HEK293 (cell line): Measurements from ENCODE around the gene SPATA6L.

ENCODE experiments used
- CTCF ChIA-PET: fragments of 350-600 bp; formaldehyde crosslinking; extraction: SDS; loops from one replicate; lab custom pipeline; 2021; ENCODE audit warnings: antibody characterized with exemption; lab: Yijun Ruan, JAX
- POLR2A ChIA-PET: fragments of 300-600 bp; formaldehyde crosslinking; extraction: SDS; loops from one replicate; lab custom pipeline; 2020; ENCODE audit warnings: antibody characterized with exemption, inconsistent platforms; lab: Yijun Ruan, JAX
- H3K27ac ChIP-seq: fragments of 200-500 bp; sonication (Bioruptor generic); 2 replicates; pipeline ENCODE4 v1.5.1; 2014; ENCODE audit warnings: low read depth, low read length, control low read depth, inconsistent platforms; ENCODE audit errors: extremely low read depth
- H3K36me3 ChIP-seq, 2 experiments: fragments of 200-500 bp in 1 of 2; sonication (Bioruptor generic) in 1 of 2; 1 replicate in 1 of 2; 2 replicates in 1 of 2; pipeline ENCODE4 v1.5.1; 2014 to 2017; ENCODE audit warnings: inconsistent platforms in 2 of 2, low read length in 2 of 2; ENCODE audit not compliant: control insufficient read depth in 2 of 2, insufficient read depth in 1 of 2
- H3K4me1 ChIP-seq: fragments of 200-500 bp; sonication (Bioruptor generic); 2 replicates; pipeline ENCODE4 v1.5.1; 2014; ENCODE audit warnings: mild to moderate bottlenecking, low read length, inconsistent platforms; ENCODE audit not compliant: control insufficient read depth, insufficient read depth
- H3K4me3 ChIP-seq: 2 replicates; pipeline ENCODE4 v1.5.1; 2011; ENCODE audit warnings: low read depth, mild to moderate bottlenecking, control low read depth, low read length, moderate library complexity
- H3K9me3 ChIP-seq: fragments of 200-500 bp; sonication (Bioruptor generic); 2 replicates; pipeline ENCODE4 v1.5.1; 2014; ENCODE audit warnings: low read depth, low read length, inconsistent platforms; ENCODE audit not compliant: control insufficient read depth, insufficient read depth
- FEZF1 ChIP-seq: fragments of 450-650 bp; formaldehyde crosslinking; IDR thresholded peaks from 2 replicates; pipeline ENCODE4 v1.5.1; 2016; ENCODE audit warnings: missing biosample characterization, missing genetic modification characterization
- GLI2 ChIP-seq: fragments of 450-650 bp; formaldehyde crosslinking; IDR thresholded peaks from 2 replicates; pipeline ENCODE4; 2017; ENCODE audit warnings: missing biosample characterization, missing genetic modification characterization, low read depth, borderline replicate concordance
- HOXA7 ChIP-seq: sonication (generic); formaldehyde crosslinking; IDR thresholded peaks from 2 replicates; pipeline ENCODE4 v1.8.1; 2022; ENCODE audit warnings: missing genetic modification reagents, borderline replicate concordance
- KLF10 ChIP-seq: fragments of 450-650 bp; IDR thresholded peaks from 2 replicates; pipeline ENCODE4 v1.5.1; 2018; ENCODE audit warnings: missing biosample characterization, mild to moderate bottlenecking, missing genetic modification characterization
- SP2 ChIP-seq: fragments of 450-650 bp; formaldehyde crosslinking; IDR thresholded peaks from 2 replicates; pipeline ENCODE4 v1.5.1; 2016; ENCODE audit warnings: missing biosample characterization, missing genetic modification characterization
- TRIM28 ChIP-seq: IDR thresholded peaks from 2 replicates; pipeline ENCODE4 v1.6.1; 2011; ENCODE audit warnings: low read length, control low read depth, borderline replicate concordance
- ZBTB10 ChIP-seq: fragments of 450-650 bp; formaldehyde crosslinking; IDR thresholded peaks from 2 replicates; pipeline ENCODE4 v1.5.1; 2016; ENCODE audit warnings: missing biosample characterization, missing genetic modification characterization
- ZBTB21 ChIP-seq: fragments of 450-650 bp; formaldehyde crosslinking; IDR thresholded peaks from 2 replicates; pipeline ENCODE4 v1.5.1; 2017; ENCODE audit warnings: missing biosample characterization, missing genetic modification characterization
- ZBTB7A ChIP-seq: fragments of 450-650 bp; formaldehyde crosslinking; IDR thresholded peaks from 2 replicates; pipeline ENCODE4 v1.5.1; 2016; ENCODE audit warnings: low read depth, missing biosample characterization, missing genetic modification characterization
- ZNF184 ChIP-seq: fragments of 450-650 bp; IDR thresholded peaks from 2 replicates; pipeline ENCODE4 v1.5.1; 2018; ENCODE audit warnings: missing biosample characterization, mild to moderate bottlenecking, missing genetic modification characterization
- ZNF2 ChIP-seq: fragments of 450-650 bp; formaldehyde crosslinking; IDR thresholded peaks from 2 replicates; pipeline ENCODE4 v1.5.1; 2016; ENCODE audit warnings: missing biosample characterization, missing genetic modification characterization
- ZNF23 ChIP-seq: fragments of 450-650 bp; formaldehyde crosslinking; IDR thresholded peaks from 2 replicates; pipeline ENCODE4 v1.5.1; 2016; ENCODE audit warnings: missing biosample characterization, missing genetic modification characterization, borderline replicate concordance
- ZNF274 ChIP-seq, 2 experiments: fragments of 200-500 bp in 1 of 2; fragments of 450-650 bp in 1 of 2; sonication (Bioruptor generic) in 1 of 2; formaldehyde crosslinking in 1 of 2; IDR thresholded peaks; 2 replicates each; pipeline versions ENCODE4 v1.5.1 to v1.6.1; 2014 to 2016; ENCODE audit warnings: borderline replicate concordance in 1 of 2, inconsistent platforms in 1 of 2, low read length in 1 of 2, missing biosample characterization in 1 of 2, missing genetic modification characterization in 1 of 2
- ZNF324 ChIP-seq: fragments of 450-650 bp; formaldehyde crosslinking; IDR thresholded peaks from 2 replicates; pipeline ENCODE4 v1.5.1; 2016; ENCODE audit warnings: missing biosample characterization, missing genetic modification characterization
- ZNF391 ChIP-seq: fragments of 450-650 bp; formaldehyde crosslinking; IDR thresholded peaks from 2 replicates; pipeline ENCODE4 v1.5.1; 2016; ENCODE audit warnings: low read depth, missing biosample characterization, missing genetic modification characterization, borderline replicate concordance
- ZNF404 ChIP-seq: fragments of 450-650 bp; formaldehyde crosslinking; IDR thresholded peaks from 2 replicates; pipeline ENCODE4 v1.5.1; 2017; ENCODE audit warnings: missing biosample characterization, missing genetic modification characterization
- ZNF514 ChIP-seq: fragments of 450-650 bp; formaldehyde crosslinking; IDR thresholded peaks from 2 replicates; pipeline ENCODE4 v1.5.1; 2016; ENCODE audit warnings: missing biosample characterization, missing genetic modification characterization
- ZNF521 ChIP-seq: fragments of 450-650 bp; formaldehyde crosslinking; IDR thresholded peaks from 2 replicates; pipeline ENCODE4 v1.5.1; 2017; ENCODE audit warnings: missing biosample characterization, mild to moderate bottlenecking, missing genetic modification characterization
- ZNF555 ChIP-seq: fragments of 450-650 bp; formaldehyde crosslinking; conservative IDR thresholded peaks from 2 replicates; pipeline ENCODE4 v1.5.1; 2017; ENCODE audit warnings: missing biosample characterization, mild to moderate bottlenecking, missing genetic modification characterization, inconsistent platforms
- ZNF585B ChIP-seq: fragments of 450-650 bp; formaldehyde crosslinking; IDR thresholded peaks from 2 replicates; pipeline ENCODE4 v1.5.1; 2016; ENCODE audit warnings: missing biosample characterization, missing genetic modification characterization
- ZNF654 ChIP-seq: fragments of 450-650 bp; formaldehyde crosslinking; IDR thresholded peaks from 2 replicates; pipeline ENCODE4 v1.5.1; 2016; ENCODE audit warnings: low read depth, missing biosample characterization, missing genetic modification characterization
- ZSCAN23 ChIP-seq: fragments of 450-650 bp; formaldehyde crosslinking; IDR thresholded peaks from 2 replicates; pipeline ENCODE4 v1.5.1; 2016; ENCODE audit warnings: missing biosample characterization, missing genetic modification characterization
- TF ChIP-seq, protein P1 (sequence below): fragments of 450-650 bp; formaldehyde crosslinking; IDR thresholded peaks from 2 replicates; pipeline ENCODE4 v1.5.1; 2017; ENCODE audit warnings: missing biosample characterization, missing genetic modification characterization
- TF ChIP-seq, protein P2 (sequence below): fragments of 450-650 bp; formaldehyde crosslinking; IDR thresholded peaks from 2 replicates; pipeline ENCODE4 v1.5.1; 2016; ENCODE audit warnings: missing biosample characterization, missing genetic modification characterization
- TF ChIP-seq, protein P3 (sequence below): fragments of 450-650 bp; formaldehyde crosslinking; IDR thresholded peaks from 2 replicates; pipeline ENCODE4 v1.5.1; 2016; ENCODE audit warnings: missing biosample characterization, missing genetic modification characterization
- TF ChIP-seq, protein P4 (sequence below): fragments of 450-650 bp; formaldehyde crosslinking; IDR thresholded peaks from 2 replicates; pipeline ENCODE4 v1.5.1; 2016; ENCODE audit warnings: missing biosample characterization, missing genetic modification characterization, borderline replicate concordance

SPATA6L gene

DNA sequence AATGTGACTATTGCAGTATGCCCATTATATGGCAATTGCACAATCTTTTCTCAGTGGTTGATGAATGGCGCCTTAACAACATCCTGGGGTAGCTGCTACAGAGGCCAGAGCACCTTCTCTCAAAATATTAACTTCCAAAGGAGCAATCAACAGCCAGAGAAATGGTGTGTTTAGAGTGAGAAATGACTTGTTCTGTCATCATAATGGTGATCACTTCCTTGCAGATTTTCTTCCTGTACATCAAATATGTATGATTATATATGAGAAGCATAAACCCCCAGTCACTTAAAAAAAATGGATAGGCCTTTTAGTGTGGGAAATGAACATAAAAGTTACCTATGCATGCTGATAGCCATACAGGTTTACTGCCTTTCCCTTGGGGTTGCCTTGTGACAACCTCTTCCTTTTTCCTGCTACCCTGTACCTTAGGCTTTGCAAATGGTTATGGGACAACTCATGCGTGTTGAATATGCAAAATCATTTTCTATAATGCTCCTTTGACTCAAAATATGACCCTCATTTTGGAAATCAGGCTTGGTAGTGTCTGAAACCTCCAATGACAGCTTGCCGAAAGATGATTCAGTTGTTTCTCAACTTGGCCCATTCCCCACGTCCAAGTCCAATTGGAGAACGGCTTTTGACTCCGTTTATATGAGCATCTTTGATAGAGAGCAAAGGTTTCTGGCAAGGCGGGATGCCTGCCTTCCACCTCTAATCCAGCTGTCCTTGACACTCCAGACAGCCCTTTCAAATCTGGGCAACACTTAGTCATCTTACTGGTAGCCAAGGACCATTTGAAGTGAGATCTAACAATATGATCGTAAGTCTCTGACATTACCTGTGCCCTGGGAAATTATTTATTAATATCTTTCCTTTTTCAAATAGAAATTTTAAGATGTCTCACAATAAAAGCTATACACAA lies 106.8 kb downstream of the SPATA6L start:
- ChIA-PET CTCF (interaction anchor here (1.1 to 1.5 kb wide), 2 partner anchors 44 to 45 kb away, joined by 3 to 6 read pairs; no protein-coding TSS in a partner anchor), POLR2A (interaction anchor here (0.6 kb wide), 1 partner anchor 163 kb away, joined by 4 read pairs; no protein-coding TSS in a partner anchor)
- H3K4me3 ChIP-seq: no peak overlapping the region

GRCh38 chr9:4558371-4558998 lies 107.8 kb downstream of the SPATA6L start:
- no peaks in the 10 kb centered on the region for H3K36me3 ChIP-seq
- H3K4me1 ChIP-seq: peaks cover 14% of the 10 kb centered on the region
- CTCF ChIA-PET: no interaction called here
- H3K4me3 ChIP-seq: no peak overlapping the region
- no peaks in the 10 kb centered on the region for H3K9me3 ChIP-seq
- POLR2A ChIA-PET: interaction anchor here (0.6 kb wide), 1 partner anchor 162 kb away, joined by 4 read pairs; no protein-coding TSS in a partner anchor
- no peak overlapping the region for H3K27ac ChIP-seq
- no peak for TF ChIP-seq ZNF555
- TF ChIP-seq, protein P1, sequence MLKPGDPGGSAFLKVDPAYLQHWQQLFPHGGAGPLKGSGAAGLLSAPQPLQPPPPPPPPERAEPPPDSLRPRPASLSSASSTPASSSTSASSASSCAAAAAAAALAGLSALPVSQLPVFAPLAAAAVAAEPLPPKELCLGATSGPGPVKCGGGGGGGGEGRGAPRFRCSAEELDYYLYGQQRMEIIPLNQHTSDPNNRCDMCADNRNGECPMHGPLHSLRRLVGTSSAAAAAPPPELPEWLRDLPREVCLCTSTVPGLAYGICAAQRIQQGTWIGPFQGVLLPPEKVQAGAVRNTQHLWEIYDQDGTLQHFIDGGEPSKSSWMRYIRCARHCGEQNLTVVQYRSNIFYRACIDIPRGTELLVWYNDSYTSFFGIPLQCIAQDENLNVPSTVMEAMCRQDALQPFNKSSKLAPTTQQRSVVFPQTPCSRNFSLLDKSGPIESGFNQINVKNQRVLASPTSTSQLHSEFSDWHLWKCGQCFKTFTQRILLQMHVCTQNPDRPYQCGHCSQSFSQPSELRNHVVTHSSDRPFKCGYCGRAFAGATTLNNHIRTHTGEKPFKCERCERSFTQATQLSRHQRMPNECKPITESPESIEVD (tag by site-specific recombination): no peak
- TF ChIP-seq, protein P2, sequence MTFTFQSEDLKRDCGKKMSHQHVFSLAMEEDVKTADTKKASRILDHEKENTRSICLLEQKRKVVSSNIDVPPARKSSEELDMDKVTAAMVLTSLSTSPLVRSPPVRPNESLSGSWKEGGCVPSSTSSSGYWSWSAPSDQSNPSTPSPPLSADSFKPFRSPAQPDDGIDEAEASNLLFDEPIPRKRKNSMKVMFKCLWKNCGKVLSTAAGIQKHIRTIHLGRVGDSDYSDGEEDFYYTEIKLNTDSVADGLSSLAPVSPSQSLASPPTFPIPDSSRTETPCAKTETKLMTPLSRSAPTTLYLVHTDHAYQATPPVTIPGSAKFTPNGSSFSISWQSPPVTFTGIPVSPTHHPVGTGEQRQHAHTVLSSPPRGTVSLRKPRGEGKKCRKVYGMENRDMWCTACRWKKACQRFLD (tag by site-specific recombination): no peak
- TF ChIP-seq ZBTB7A (tag by site-specific recombination): no peak
- TF ChIP-seq ZSCAN23 (tag by site-specific recombination): no peak
- TF ChIP-seq FEZF1 (tag by site-specific recombination): no peak
- TF ChIP-seq, protein P3, sequence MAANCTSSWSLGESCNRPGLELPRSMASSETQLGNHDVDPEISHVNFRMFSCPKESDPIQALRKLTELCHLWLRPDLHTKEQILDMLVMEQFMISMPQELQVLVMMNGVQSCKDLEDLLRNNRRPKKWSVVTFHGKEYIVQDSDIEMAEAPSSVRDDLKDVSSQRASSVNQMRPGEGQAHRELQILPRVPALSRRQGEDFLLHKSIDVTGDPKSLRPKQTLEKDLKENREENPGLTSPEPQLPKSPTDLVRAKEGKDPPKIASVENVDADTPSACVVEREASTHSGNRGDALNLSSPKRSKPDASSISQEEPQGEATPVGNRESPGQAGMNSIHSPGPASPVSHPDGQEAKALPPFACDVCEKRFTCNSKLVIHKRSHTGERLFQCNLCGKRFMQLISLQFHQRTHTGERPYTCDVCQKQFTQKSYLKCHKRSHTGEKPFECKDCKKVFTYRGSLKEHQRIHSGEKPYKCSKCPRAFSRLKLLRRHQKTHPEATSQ (tag by site-specific recombination): no peak
- no peak for TF ChIP-seq ZNF585B (tag by site-specific recombination)
- no peak for TF ChIP-seq ZNF184
- no peak for TF ChIP-seq ZNF654 (tag by site-specific recombination)
- no peak for TF ChIP-seq SP2 (tag by site-specific recombination)
- TF ChIP-seq, protein P4, sequence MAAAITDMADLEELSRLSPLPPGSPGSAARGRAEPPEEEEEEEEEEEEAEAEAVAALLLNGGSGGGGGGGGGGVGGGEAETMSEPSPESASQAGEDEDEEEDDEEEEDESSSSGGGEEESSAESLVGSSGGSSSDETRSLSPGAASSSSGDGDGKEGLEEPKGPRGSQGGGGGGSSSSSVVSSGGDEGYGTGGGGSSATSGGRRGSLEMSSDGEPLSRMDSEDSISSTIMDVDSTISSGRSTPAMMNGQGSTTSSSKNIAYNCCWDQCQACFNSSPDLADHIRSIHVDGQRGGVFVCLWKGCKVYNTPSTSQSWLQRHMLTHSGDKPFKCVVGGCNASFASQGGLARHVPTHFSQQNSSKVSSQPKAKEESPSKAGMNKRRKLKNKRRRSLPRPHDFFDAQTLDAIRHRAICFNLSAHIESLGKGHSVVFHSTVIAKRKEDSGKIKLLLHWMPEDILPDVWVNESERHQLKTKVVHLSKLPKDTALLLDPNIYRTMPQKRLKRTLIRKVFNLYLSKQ: no peak
- TF ChIP-seq TRIM28: no peak
- no peak for TF ChIP-seq GLI2 (tag by site-specific recombination)
- TF ChIP-seq ZNF521 (tag by site-specific recombination): no peak
- TF ChIP-seq ZNF23 (tag by site-specific recombination): no peak

More for the DNA sequence above, 106.8 kb downstream of the SPATA6L start:
- H3K36me3 ChIP-seq: no peaks in the 10 kb centered on the region
- H3K9me3 ChIP-seq: no peaks in the 10 kb centered on the region
- peaks cover 6% of the 10 kb centered on the region for H3K4me1 ChIP-seq
- no peak overlapping the region for H3K27ac ChIP-seq
- TF ChIP-seq ZNF514 (tag by site-specific recombination) (no peak), ZNF391 (no peak), ZNF404 (tag by site-specific recombination) (no peak), KLF10 (tag by site-specific recombination) (no peak), ZNF324 (no peak), HOXA7 (CRISPR knock-in tag) (no peak), ZBTB21 (no peak), ZNF274 (IDR thresholded peaks at IDR 0.05; ENCODE audit: low read length) (no peak), ZNF274 (tag by site-specific recombination; IDR thresholded peaks at IDR 0.05; ENCODE audit: borderline replicate concordance) (no peak), ZBTB10 (tag by site-specific recombination) (no peak), ZNF2 (no peak)
- TF ChIP-seq, all 188 proteins: peak for 0
